NCI-H748 (cell line): Measurements from ENCODE around the gene GEN1.
"Not testable (repeated sequence)": the region's sequence is repeated elsewhere in the genome, so short reads cannot be mapped to it uniquely, and the experiment has no call there.

Experiments
- DNase-seq: peaks from one replicate; lab custom pipeline; 2025; ENCODE audit not compliant: unreplicated experiment; lab: John Stamatoyannopoulos, UW

GEN1 gene

GRCh38 chr2:17821535-17822444 lies 67.9 kb downstream of the GEN1 start:
- DNase-seq = no peak

GRCh38 chr2:17822445-17823117 lies 68.6 kb downstream of the GEN1 start:
- no peak for DNase-seq

GRCh38 chr2:17823646-17824045 lies 69.7 kb downstream of the GEN1 start:
- not testable (repeated sequence) for DNase-seq

GRCh38 chr2:17827316-17827715 lies 73.4 kb downstream of the GEN1 start:
- peak; percentile 56 for DNase-seq

GRCh38 chr2:17827785-17828184 lies 73.8 kb downstream of the GEN1 start:
- DNase-seq = no peak

DNA sequence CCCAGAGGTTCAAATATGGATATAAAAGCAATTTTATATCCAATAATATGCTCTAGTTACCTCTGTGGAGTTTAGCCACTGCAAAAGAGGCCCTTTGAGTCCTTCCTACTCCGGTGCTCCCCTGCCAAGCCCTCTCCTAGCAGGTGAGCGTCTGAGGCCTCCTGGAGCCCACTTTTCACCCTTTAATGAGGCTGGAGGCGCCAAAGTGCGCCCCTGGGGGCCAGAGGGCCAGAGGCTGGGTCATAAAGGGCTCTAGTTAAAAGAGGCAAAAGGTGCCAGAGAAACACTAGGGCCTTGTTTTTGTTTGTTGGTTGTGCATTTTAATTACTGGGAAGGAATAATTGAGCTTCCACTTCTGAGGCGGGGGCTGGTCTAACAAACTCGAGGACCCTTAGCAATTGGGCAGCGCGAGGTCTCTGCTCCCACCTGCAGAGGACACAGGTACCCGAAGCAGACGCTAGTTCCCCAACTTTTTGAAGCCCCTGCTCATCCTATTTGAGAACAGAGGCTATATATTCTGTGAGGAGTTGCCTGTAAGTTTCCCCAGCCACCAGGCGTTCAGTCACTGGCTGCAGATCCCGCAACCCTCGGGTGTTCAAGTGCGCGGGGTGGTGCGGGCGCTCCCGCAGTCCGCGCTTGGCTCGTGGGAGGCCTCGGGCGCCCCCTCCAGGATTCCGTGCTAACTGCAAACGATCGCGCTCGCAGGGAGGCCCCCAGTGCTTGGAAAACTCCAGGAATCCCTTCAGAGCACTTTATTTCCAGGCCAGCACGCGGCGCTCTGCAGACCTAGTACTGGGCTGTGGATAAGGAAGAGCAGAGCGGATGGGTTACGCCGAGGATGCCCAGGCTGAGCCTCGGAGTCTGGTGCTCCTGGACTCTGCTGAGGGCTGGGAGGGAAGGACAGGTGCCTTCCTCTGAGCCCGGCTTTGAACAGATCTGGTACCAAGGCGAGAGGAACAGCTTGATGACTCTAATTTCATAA lies 76.4 kb downstream of the GEN1 start:
- DNase-seq = peak; percentile 50

DNA sequence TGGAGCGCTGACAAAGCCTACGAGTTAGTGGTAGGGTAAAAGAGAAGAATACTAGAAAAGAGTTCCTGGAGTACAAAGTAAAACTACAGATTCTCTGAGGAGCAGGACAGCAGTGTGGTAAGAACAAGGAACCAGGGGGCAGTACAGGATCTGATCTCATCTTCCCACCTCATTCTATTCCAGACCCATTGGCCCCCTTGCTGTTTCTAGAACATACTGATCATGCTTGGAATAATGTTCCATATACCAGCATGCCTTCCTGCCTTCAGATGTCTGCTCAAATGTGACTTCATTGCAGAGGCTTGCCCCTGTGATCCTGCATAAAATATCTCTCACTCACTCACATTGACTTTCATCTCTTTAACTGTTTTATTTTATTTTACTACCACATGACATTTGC lies 81.6 kb downstream of the GEN1 start:
- DNase-seq = no peak
